ENCODE data around the gene MRPS31.

- TF ChIP-seq YY1 (IDR thresholded peaks at IDR 0.05; ENCODE audit: insufficient read depth, insufficient read length) = no peak
- no peak for TF ChIP-seq SUZ12 (IDR thresholded peaks at IDR 0.05; ENCODE audit: extremely low read depth, insufficient read depth, insufficient read length)
- TF ChIP-seq ZNF274 (IDR thresholded peaks at IDR 0.05; ENCODE audit: low read depth, low read length) = no peak
These were observed 16.1 kb upstream of the MRPS31 start for GRCh38 chr13:40787062-40787461.

Measured in NT2/D1 (cell line).